Thyroid gland (tissue), 4 donors: Measurements from ENCODE around the gene GALNT17.

ENCODE experiments used
- CTCF ChIP-seq, 6 experiments: fragments of 200-600 bp in 3 of 6; fragments of 450-650 bp in 3 of 6; sonication (generic) in 3 of 6; IDR thresholded peaks; one replicate each; pipeline ENCODE4 v1.5.1; 2016 to 2019; ENCODE audit warnings: antibody characterized with exemption in 6 of 6, mild to moderate bottlenecking in 2 of 6, inconsistent platforms in 1 of 6, moderate library complexity in 1 of 6
- POLR2A ChIP-seq, 2 donors: fragments of 450-650 bp; IDR thresholded peaks; one replicate each; pipeline ENCODE4 v1.6.1; 2017; ENCODE audit warnings: antibody characterized with exemption in 2 of 2, mild to moderate bottlenecking in 2 of 2, moderate library complexity in 1 of 2

DNA sequence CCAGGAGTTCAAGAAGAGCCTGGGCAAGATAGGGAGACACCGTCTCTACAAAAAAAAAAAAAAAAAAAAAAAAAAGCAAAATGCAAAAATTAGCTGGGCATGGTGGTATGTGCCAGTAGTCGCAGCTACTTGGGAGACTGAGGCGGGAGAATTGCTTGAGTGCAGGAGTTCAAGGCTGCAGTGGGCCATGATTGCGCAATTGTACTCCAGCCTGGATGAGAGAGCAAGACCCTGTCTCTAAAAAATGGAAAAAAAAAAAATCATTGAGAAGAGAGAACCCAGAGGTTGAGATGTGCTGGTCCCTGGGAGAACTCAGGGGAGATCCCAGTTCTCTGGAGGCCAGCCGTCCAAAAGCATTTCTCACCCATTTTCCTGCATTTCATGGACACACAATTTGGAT lies 95.2 kb downstream of the GALNT17 start:
- TF ChIP-seq CTCF (IDR thresholded peaks at IDR 0.05) (no peak), POLR2A (IDR thresholded peaks at IDR 0.05) (no peak)
